Neural cell (in vitro differentiated cells): ENCODE data around the gene RDX.

ENCODE experiments used
- EZH2 ChIP-seq: fragments of 200-600, 300-800 bp; shearing (Covaris generic), sonication (generic); IDR thresholded peaks from 2 replicates; pipeline ENCODE4 v1.6.1; 2014; ENCODE audit warnings: antibody characterized with exemption, low read length, borderline replicate concordance, mild to moderate bottlenecking; ENCODE audit not compliant: insufficient read depth, poor library complexity, severe bottlenecking
- POLR2AphosphoS5 ChIP-seq: IDR thresholded peaks from 2 replicates; pipeline ENCODE4 v1.6.1; 2012
- RAD21 ChIP-seq: fragments of 450-650 bp; conservative IDR thresholded peaks from 2 replicates; pipeline ENCODE4 v1.6.1; 2014; ENCODE audit warnings: antibody characterized with exemption, mild to moderate bottlenecking, moderate library complexity
- TAF1 ChIP-seq: IDR thresholded peaks from 2 replicates; pipeline ENCODE4 v1.6.1; 2012; ENCODE audit warnings: low read depth
- TF ChIP-seq, protein P1 (sequence below): fragments of 450-650 bp; IDR thresholded peaks from 2 replicates; pipeline ENCODE4 v1.5.1; 2014; ENCODE audit warnings: antibody characterized with exemption, mild to moderate bottlenecking, moderate library complexity; ENCODE audit not compliant: poor library complexity, severe bottlenecking
- TF ChIP-seq, protein P2 (sequence below): IDR thresholded peaks from 2 replicates; pipeline ENCODE4 v1.6.1; 2012; ENCODE audit warnings: borderline replicate concordance

DNA sequence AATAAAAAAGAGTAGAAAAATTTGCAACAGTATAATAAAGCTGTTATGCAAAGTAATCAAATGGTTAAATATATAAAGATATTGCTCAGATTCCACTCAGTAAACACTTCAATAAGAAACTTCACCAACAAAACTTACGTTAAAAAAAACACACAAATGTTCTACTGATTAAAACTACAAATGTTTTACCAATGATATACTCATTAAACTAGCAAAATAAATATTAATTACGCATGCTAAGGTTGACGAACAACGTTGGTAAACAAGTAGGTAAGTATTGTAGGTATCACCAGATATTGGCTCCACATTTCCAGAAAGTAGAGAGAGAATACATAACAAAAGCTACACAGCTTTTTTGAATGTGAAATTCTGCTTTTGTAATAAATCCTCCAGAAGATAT lies 12.6 kb downstream of the RDX start:
- TF ChIP-seq, protein P1, sequence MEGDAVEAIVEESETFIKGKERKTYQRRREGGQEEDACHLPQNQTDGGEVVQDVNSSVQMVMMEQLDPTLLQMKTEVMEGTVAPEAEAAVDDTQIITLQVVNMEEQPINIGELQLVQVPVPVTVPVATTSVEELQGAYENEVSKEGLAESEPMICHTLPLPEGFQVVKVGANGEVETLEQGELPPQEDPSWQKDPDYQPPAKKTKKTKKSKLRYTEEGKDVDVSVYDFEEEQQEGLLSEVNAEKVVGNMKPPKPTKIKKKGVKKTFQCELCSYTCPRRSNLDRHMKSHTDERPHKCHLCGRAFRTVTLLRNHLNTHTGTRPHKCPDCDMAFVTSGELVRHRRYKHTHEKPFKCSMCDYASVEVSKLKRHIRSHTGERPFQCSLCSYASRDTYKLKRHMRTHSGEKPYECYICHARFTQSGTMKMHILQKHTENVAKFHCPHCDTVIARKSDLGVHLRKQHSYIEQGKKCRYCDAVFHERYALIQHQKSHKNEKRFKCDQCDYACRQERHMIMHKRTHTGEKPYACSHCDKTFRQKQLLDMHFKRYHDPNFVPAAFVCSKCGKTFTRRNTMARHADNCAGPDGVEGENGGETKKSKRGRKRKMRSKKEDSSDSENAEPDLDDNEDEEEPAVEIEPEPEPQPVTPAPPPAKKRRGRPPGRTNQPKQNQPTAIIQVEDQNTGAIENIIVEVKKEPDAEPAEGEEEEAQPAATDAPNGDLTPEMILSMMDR: no peak
- TF ChIP-seq RAD21: no peak
- TF ChIP-seq EZH2: no peak
- TF ChIP-seq POLR2AphosphoS5: no peak
- TF ChIP-seq TAF1: no peak
- TF ChIP-seq, protein P2, sequence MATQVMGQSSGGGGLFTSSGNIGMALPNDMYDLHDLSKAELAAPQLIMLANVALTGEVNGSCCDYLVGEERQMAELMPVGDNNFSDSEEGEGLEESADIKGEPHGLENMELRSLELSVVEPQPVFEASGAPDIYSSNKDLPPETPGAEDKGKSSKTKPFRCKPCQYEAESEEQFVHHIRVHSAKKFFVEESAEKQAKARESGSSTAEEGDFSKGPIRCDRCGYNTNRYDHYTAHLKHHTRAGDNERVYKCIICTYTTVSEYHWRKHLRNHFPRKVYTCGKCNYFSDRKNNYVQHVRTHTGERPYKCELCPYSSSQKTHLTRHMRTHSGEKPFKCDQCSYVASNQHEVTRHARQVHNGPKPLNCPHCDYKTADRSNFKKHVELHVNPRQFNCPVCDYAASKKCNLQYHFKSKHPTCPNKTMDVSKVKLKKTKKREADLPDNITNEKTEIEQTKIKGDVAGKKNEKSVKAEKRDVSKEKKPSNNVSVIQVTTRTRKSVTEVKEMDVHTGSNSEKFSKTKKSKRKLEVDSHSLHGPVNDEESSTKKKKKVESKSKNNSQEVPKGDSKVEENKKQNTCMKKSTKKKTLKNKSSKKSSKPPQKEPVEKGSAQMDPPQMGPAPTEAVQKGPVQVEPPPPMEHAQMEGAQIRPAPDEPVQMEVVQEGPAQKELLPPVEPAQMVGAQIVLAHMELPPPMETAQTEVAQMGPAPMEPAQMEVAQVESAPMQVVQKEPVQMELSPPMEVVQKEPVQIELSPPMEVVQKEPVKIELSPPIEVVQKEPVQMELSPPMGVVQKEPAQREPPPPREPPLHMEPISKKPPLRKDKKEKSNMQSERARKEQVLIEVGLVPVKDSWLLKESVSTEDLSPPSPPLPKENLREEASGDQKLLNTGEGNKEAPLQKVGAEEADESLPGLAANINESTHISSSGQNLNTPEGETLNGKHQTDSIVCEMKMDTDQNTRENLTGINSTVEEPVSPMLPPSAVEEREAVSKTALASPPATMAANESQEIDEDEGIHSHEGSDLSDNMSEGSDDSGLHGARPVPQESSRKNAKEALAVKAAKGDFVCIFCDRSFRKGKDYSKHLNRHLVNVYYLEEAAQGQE: no peak
